SU-DHL-6 (cell line): ENCODE results near the gene OBSCN.

Experiments
- EZH2phosphoT487 ChIP-seq: fragments of 200-600 bp; sonication (generic), shearing (Covaris generic); conservative IDR thresholded peaks from 2 replicates; pipeline ENCODE4 v1.6.1; 2018; ENCODE audit warnings: mild to moderate bottlenecking, antibody characterized with exemption, low read length, moderate library complexity, mixed read lengths
- TF ChIP-seq, protein P1 (sequence below): fragments of 200-600 bp; sonication (generic); IDR thresholded peaks from one replicate; pipeline ENCODE4 v1.5.1; 2017; ENCODE audit warnings: antibody characterized with exemption, mild to moderate bottlenecking, low read length, moderate library complexity; ENCODE audit not compliant: insufficient read depth, poor library complexity, severe bottlenecking

DNA sequence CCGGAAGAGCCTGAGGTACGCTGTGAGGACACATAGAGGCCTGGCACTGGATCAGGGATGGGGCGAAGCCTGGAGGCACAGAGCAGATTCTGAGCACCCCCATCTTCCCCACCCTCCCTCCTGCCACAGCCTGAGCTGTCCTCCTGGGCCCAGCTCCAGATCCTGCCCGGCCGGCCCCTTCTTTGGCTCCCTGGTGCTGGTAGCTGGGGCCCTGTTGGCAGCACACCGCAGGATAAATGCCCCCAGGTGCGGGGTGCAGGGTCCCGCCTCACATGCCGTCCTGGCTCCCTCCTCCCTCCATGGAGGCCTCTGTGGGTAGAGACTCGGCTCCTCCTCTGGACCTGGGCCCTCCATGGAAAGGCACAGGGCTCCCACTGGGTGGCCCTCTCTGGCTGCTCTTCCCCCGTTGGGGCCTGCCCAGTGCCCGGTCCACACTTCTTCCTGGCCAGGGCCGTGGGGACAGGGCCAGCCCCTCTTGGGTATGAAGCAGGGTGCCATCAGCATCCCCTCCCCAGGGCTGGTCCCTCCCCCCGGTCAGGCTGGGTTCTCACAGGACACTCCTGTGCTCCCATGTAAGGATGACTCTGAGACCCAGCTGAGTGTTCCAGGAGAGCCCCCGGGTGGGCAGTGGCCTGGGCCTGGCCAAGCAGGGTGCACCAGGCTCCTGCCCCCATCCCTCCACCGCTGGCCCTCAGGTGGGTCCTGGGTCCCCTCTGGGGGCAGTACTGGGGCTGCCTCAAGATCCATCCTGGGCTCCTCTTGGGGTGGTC is 1.1 kb upstream of the OBSCN start:
- TF ChIP-seq, protein P1, sequence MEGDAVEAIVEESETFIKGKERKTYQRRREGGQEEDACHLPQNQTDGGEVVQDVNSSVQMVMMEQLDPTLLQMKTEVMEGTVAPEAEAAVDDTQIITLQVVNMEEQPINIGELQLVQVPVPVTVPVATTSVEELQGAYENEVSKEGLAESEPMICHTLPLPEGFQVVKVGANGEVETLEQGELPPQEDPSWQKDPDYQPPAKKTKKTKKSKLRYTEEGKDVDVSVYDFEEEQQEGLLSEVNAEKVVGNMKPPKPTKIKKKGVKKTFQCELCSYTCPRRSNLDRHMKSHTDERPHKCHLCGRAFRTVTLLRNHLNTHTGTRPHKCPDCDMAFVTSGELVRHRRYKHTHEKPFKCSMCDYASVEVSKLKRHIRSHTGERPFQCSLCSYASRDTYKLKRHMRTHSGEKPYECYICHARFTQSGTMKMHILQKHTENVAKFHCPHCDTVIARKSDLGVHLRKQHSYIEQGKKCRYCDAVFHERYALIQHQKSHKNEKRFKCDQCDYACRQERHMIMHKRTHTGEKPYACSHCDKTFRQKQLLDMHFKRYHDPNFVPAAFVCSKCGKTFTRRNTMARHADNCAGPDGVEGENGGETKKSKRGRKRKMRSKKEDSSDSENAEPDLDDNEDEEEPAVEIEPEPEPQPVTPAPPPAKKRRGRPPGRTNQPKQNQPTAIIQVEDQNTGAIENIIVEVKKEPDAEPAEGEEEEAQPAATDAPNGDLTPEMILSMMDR = no peak
- TF ChIP-seq EZH2phosphoT487 = no peak
